ENCODE results near the gene GREB1. TPM values are rescaled to one million over a fixed set of nuclear protein-coding genes. Genes with fewer than 3 reads are reported as not detected.

Gene GREB1
- total RNA-seq, 1 donor from 2014 or later, result 2.3 TPM

DNA sequence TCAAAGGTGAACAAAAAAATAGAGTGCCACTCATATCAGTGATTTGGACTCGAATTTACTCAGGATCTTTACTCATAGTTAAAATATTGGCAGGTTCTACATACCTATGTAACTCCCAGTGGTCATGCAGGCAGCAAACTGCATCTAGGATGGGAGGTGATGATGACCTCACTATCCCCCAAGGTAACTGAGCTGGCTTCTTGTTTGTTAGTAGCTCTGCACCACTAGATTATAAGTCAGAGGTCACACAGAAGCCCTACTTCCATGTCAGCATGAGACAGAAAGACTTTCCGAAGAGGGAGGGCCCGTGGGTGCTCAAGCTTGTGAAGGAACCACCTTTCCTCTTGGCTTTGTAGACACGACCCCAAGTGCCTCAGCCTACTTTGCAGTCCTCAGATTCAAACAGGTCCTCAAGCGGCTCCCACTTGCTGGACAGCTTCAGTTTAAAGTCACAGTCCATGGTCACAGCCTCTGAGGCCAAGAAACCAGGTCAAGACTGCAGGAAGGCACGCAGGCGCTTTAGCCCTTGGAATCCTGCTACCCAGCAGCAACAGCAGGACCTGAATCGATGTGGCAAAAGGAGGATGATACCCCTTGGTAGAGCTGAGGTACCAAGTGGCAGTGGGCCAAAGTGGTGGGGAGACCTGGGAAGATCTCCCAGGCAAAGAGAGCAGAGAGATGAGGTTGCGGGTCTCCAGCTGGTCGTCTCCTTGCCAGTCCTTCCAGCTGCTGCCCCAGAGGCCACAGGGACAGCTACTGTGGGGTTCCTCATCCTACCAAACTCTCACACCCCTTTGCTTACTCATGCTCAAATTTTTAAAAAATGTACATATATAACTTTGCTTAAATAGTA, 131.9 kb downstream of the GREB1 start:
- TF ChIP-seq, protein P1, sequence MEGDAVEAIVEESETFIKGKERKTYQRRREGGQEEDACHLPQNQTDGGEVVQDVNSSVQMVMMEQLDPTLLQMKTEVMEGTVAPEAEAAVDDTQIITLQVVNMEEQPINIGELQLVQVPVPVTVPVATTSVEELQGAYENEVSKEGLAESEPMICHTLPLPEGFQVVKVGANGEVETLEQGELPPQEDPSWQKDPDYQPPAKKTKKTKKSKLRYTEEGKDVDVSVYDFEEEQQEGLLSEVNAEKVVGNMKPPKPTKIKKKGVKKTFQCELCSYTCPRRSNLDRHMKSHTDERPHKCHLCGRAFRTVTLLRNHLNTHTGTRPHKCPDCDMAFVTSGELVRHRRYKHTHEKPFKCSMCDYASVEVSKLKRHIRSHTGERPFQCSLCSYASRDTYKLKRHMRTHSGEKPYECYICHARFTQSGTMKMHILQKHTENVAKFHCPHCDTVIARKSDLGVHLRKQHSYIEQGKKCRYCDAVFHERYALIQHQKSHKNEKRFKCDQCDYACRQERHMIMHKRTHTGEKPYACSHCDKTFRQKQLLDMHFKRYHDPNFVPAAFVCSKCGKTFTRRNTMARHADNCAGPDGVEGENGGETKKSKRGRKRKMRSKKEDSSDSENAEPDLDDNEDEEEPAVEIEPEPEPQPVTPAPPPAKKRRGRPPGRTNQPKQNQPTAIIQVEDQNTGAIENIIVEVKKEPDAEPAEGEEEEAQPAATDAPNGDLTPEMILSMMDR (IDR thresholded peaks at IDR 0.05), result no peak
- no peaks in the 10 kb centered on the region for H3K4me1 ChIP-seq
- no peaks in the 10 kb centered on the region for H3K36me3 ChIP-seq
- intact Hi-C loops (cut with DNase I), result no loop called here
- H3K9me3 ChIP-seq, result no peaks in the 10 kb centered on the region
- H3K4me3 ChIP-seq, result no peak overlapping the region
- no peak overlapping the region for H3K27ac ChIP-seq
- no peak for DNase-seq
- H3K27me3 ChIP-seq (ENCODE audit: low read depth), result peaks cover 36% of the 10 kb centered on the region
- ATAC-seq, result no peak

DNA sequence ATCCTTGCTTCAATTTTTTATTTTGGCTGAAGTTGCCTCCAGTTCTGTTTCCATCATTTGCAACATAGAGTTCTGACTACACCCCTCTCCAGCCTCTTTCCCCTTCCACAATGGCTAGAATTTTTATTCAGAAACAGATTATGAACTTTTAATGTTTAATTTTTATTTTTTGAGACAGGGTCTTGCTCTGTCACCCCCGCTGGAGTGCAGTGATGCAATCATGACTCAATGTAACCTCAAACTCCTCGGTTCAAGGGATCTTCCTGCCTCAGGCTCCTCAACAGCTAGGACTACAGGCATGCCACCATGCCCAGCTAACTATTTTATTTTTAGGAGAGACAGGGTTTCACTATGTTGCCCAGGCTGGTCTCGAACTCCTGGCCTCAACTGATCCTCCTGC, 133.3 kb downstream of the GREB1 start:
- no peaks in the 10 kb centered on the region for H3K36me3 ChIP-seq
- peaks cover 36% of the 10 kb centered on the region for H3K27me3 ChIP-seq (ENCODE audit: low read depth)
- no peak overlapping the region for H3K27ac ChIP-seq
- intact Hi-C loops (cut with DNase I), result no loop called here
- TF ChIP-seq, protein P1 (IDR thresholded peaks at IDR 0.05), result no peak
- no peaks in the 10 kb centered on the region for H3K4me1 ChIP-seq
- no peak overlapping the region for H3K4me3 ChIP-seq
- DNase-seq (no peak), ATAC-seq (no peak)
- H3K9me3 ChIP-seq, result no peaks in the 10 kb centered on the region

DNA sequence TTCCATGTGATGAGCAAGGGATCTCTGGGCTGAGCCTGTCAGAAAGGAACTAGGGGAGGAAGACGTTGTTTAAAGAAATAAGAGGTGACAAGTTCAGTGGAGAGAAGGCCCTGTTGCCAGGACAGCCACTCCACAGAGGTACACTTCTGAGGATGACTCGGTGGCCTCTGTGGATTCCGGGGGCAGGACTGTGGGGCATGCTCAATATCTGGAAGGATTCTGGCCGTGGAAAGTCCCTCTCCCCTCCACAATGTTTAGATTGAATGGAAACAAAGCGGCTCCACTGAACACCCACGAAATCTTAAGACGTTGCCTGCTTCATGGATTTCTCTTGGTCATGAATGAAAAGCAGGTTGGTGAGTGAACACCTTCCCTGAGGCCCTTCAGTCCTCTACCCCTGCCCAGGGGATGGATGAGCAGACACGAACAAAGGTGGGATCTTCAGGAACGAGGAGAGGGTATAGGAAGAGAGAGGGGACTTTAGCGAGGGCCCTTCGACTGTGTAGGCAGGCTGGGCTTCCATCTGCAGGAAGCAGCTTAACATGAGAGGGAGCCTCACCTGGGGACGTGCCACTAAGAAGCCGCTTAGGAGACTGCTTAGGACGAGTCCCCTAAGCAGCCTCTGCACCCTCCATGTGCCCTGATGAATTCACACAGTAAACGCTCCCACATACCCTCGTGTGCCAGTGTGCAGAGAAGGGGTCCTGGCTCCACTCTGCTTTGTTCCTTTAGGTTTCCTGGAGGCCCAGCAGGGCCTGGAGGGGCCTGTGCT, 134.2 kb downstream of the GREB1 start:
- Histone ChIP-seq H3K36me3 (no peaks in the 10 kb centered on the region), H3K9me3 (no peaks in the 10 kb centered on the region), H3K27me3 (ENCODE audit: low read depth) (peaks cover 41% of the 10 kb centered on the region), H3K4me3 (no peak overlapping the region), H3K4me1 (no peaks in the 10 kb centered on the region), H3K27ac (no peak overlapping the region)
- intact Hi-C loops (cut with DNase I), result no loop called here
- TF ChIP-seq, protein P1 (IDR thresholded peaks at IDR 0.05), result no peak
- ATAC-seq, result no peak
- DNase-seq, result no peak

DNA sequence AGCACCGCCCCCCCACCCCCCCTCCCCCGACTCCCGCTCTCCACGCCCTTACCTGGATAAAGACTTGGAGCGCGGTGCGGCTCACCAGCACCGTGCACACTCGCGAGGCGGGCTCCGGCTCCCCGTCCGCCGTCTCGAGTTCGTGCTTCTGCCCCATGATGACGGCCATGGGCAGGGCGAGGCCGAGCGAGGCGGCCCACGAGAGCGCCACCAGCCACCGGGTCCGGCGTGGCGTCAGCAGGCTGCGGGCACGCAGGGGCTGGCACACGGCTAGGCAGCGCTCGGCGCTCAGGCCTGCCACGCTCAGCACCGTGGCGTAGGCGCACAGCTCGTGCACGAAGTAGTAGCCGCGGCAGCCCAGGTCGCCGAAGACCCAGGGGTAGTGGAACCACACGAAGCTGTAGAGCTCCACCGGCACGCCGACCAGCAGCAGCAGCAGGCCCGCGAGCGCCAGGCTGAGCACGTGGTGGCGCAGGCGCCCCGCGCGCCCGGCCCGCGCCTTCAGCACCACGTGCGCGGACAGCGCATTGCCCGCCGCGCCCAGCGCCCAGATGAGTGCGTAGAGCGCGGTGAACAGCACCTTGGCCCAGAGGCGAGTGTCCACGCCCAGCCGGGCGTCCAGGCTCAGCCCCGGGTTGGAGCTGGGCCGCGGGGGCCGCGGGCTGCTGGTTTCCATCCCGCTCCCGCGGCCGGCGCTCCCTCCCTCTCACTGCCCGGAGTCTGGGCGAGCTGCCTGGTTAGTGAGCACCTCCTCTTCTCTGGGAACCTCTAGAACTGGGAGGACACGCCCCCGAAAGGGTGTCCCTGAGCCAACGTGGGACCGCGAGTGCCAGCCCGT, 135.8 kb downstream of the GREB1 start, which contains the start of gene NTSR2:
Gene NTSR2 (minus strand): TSS at position 742 of the 838 bp plus-strand sequence. CDS start 66 bp downstream, at position 676.
- Histone ChIP-seq H3K27ac (no peak within 1 kb of the TSS), H3K27me3 (ENCODE audit: low read depth) (peaks cover 48% of the 10 kb centered on the region), H3K4me1 (no peaks in the 10 kb centered on the region), H3K4me3 (no peak within 1 kb of the TSS), H3K9me3 (no peaks in the 10 kb centered on the region), H3K36me3 (no peaks in the 10 kb centered on the region)
- ATAC-seq, result peak; percentile 92
- TF ChIP-seq, protein P1 (IDR thresholded peaks at IDR 0.05), result no peak
- intact Hi-C loops (cut with DNase I), result no loop called here
- peak; percentile 69 for DNase-seq

GRCh38 chr2:11672407-11672806, 138.6 kb downstream of the GREB1 start:
- ATAC-seq, result no peak
- TF ChIP-seq, protein P1 (IDR thresholded peaks at IDR 0.05), result no peak
- Histone ChIP-seq H3K4me3 (no peak overlapping the region), H3K27me3 (ENCODE audit: low read depth) (peaks cover 64% of the 10 kb centered on the region), H3K27ac (no peak overlapping the region), H3K9me3 (no peaks in the 10 kb centered on the region), H3K4me1 (no peaks in the 10 kb centered on the region), H3K36me3 (no peaks in the 10 kb centered on the region)
- DNase-seq, result no peak
- intact Hi-C loops (cut with DNase I), result no loop called here
